Esophagus squamous epithelium (tissue), 4 donors: ENCODE data around the gene DOCK8.

Experiments used
- POLR2A ChIP-seq, 4 donors: fragments of 450-650 bp; IDR thresholded peaks; one replicate each; pipeline ENCODE4 v1.6.1; 2017; ENCODE audit warnings: antibody characterized with exemption in 4 of 4, mild to moderate bottlenecking in 4 of 4, moderate library complexity in 3 of 4
- TF ChIP-seq, protein P1 (sequence below), 6 experiments: fragments of 450-650 bp in 4 of 6; fragments of 200-600 bp in 2 of 6; sonication (generic) in 2 of 6; IDR thresholded peaks; one replicate each; pipeline ENCODE4 v1.5.1; 2016 to 2019; ENCODE audit warnings: antibody characterized with exemption in 6 of 6, mild to moderate bottlenecking in 4 of 6, moderate library complexity in 4 of 6

DNA sequence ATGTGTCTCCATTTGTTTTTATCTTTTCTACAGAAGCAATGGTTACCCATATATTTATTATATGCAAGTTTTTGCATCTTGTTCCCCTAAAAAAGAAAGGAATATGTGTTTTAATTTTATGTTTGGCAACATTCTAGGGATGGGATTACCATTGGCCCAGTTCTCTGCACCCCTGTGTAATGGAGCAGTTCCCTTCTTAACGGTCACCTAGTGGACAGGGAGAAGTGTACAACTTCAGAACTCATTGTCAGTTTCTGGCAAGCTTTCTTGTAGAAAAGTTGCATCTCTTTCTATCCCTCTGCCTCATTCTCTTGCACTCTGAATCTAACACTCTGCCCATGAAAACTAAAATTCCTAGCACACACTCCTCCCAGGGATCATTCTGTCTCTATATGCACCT, 78.2 kb downstream of the DOCK8 start:
- TF ChIP-seq, protein P1, sequence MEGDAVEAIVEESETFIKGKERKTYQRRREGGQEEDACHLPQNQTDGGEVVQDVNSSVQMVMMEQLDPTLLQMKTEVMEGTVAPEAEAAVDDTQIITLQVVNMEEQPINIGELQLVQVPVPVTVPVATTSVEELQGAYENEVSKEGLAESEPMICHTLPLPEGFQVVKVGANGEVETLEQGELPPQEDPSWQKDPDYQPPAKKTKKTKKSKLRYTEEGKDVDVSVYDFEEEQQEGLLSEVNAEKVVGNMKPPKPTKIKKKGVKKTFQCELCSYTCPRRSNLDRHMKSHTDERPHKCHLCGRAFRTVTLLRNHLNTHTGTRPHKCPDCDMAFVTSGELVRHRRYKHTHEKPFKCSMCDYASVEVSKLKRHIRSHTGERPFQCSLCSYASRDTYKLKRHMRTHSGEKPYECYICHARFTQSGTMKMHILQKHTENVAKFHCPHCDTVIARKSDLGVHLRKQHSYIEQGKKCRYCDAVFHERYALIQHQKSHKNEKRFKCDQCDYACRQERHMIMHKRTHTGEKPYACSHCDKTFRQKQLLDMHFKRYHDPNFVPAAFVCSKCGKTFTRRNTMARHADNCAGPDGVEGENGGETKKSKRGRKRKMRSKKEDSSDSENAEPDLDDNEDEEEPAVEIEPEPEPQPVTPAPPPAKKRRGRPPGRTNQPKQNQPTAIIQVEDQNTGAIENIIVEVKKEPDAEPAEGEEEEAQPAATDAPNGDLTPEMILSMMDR (IDR thresholded peaks at IDR 0.05) = no peak
- TF ChIP-seq POLR2A (IDR thresholded peaks at IDR 0.05) = no peak
